GM23338 (cell line): Measurements from ENCODE around the gene PDE4D. TPM values are rescaled to one million over a fixed set of nuclear protein-coding genes. Genes with fewer than 3 reads are reported as not detected.

ENCODE experiments used
- ATAC-seq: fragments of 200-7000 bp; cut with Tn5 transposase; 3 replicates; pipeline ENCODE4 v1.9.1; 2020
- DNase-seq: peaks from one replicate; pipeline ENCODE4 v3.0.0-alpha.2; 2015; ENCODE audit warnings: low spot score
- H2AFZ ChIP-seq: fragments of 200-600 bp; sonication (generic); 2 replicates; pipeline ENCODE4 v1.8.0; 2016; ENCODE audit warnings: antibody characterized with exemption, mild to moderate bottlenecking, moderate library complexity
- H3F3A ChIP-seq: fragments of 200-600 bp; sonication (generic); replicated peaks from 2 replicates; pipeline ENCODE4 v1.8.0; 2017; ENCODE audit warnings: antibody characterized with exemption, mixed run types, low read depth
- H3K27ac ChIP-seq: fragments of 200-600 bp; sonication (generic); 2 replicates; pipeline ENCODE4 v1.6.1; 2016; ENCODE audit warnings: low read depth
- H3K27me3 ChIP-seq: fragments of 200-600 bp; sonication (generic); 2 replicates; pipeline ENCODE4 v1.8.0; 2016; ENCODE audit warnings: mild to moderate bottlenecking, mixed run types, moderate library complexity; ENCODE audit not compliant: insufficient read depth
- H3K36me3 ChIP-seq: fragments of 200-600 bp; sonication (generic); 2 replicates; pipeline ENCODE4 v1.8.0; 2016; ENCODE audit warnings: mild to moderate bottlenecking; ENCODE audit not compliant: insufficient read depth
- H3K4me1 ChIP-seq: fragments of 200-600 bp; sonication (generic); 2 replicates; pipeline ENCODE4 v1.8.0; 2016; ENCODE audit warnings: mild to moderate bottlenecking, moderate library complexity; ENCODE audit not compliant: insufficient read depth
- H3K4me2 ChIP-seq: fragments of 200-600 bp; sonication (generic); 2 replicates; pipeline ENCODE4 v1.7.1; 2017; ENCODE audit warnings: mixed run types
- H3K4me3 ChIP-seq: fragments of 200-600 bp; sonication (generic); 2 replicates; pipeline ENCODE4 v1.6.1; 2016; ENCODE audit warnings: mixed run types
- H3K79me2 ChIP-seq: fragments of 200-600 bp; sonication (generic); replicated peaks from 2 replicates; pipeline ENCODE4 v1.8.0; 2017; ENCODE audit warnings: mild to moderate bottlenecking; ENCODE audit not compliant: insufficient read depth
- H3K9me2 ChIP-seq: fragments of 200-600 bp; sonication (generic); 2 replicates; pipeline ENCODE4 v1.8.0; 2017; ENCODE audit not compliant: insufficient read depth
- H4K20me1 ChIP-seq: fragments of 200-600 bp; sonication (generic); replicated peaks from 2 replicates; pipeline ENCODE4 v1.8.0; 2017; ENCODE audit warnings: mild to moderate bottlenecking; ENCODE audit not compliant: insufficient read depth
- H3K27ac Mint-ChIP-seq: 2 replicates; pipeline ENCODE4 v1.8.0; 2020; ENCODE audit warnings: inconsistent platforms, mild to moderate bottlenecking, moderate library complexity, mixed read lengths
- H3K27me3 Mint-ChIP-seq: 3 replicates; pipeline ENCODE4 v1.8.0; 2022; ENCODE audit warnings: low read depth, mild to moderate bottlenecking, moderate library complexity, mixed read lengths, inconsistent platforms; ENCODE audit not compliant: insufficient read depth, poor library complexity
- H3K36me3 Mint-ChIP-seq: 3 replicates; pipeline ENCODE4 v1.8.0; 2021; ENCODE audit warnings: low read depth, mild to moderate bottlenecking, inconsistent platforms, moderate library complexity, mixed read lengths
- H3K4me1 Mint-ChIP-seq: 3 replicates; pipeline ENCODE4 v1.8.0; 2020; ENCODE audit warnings: mild to moderate bottlenecking, inconsistent platforms, mixed read lengths
- H3K4me3 Mint-ChIP-seq: 3 replicates; pipeline ENCODE4 v1.8.0; 2021; ENCODE audit warnings: moderate library complexity, mild to moderate bottlenecking, inconsistent platforms, mixed read lengths
- H3K9me3 Mint-ChIP-seq: 3 replicates; pipeline ENCODE4 v1.8.0; 2020; ENCODE audit warnings: moderate library complexity, mild to moderate bottlenecking, inconsistent platforms, mixed read lengths
- CREB1 ChIP-seq: fragments of 250-450 bp; sonication (Bioruptor Pico); IDR thresholded peaks from 2 replicates; pipeline ENCODE4 v1.5.0; 2020; ENCODE audit warnings: low read depth, mild to moderate bottlenecking, moderate library complexity
- EZH2 ChIP-seq: fragments of 200-600 bp; sonication (generic); IDR thresholded peaks from one replicate; pipeline ENCODE4 v1.8.0; 2017; ENCODE audit warnings: antibody characterized with exemption, mild to moderate bottlenecking, low read depth; ENCODE audit not compliant: unreplicated experiment
- EZH2phosphoT487 ChIP-seq: fragments of 200-600 bp; sonication (generic); IDR thresholded peaks from one replicate; pipeline ENCODE4 v1.8.1; 2018; ENCODE audit warnings: antibody characterized with exemption; ENCODE audit not compliant: unreplicated experiment
- JUNB ChIP-seq: IDR thresholded peaks from one replicate; pipeline ENCODE4 v1.6.1; 2016; ENCODE audit warnings: antibody characterized with exemption; ENCODE audit not compliant: unreplicated experiment
- NANOG ChIP-seq: IDR thresholded peaks from 2 replicates; pipeline ENCODE4 v1.6.1; 2016; ENCODE audit warnings: antibody characterized with exemption, borderline replicate concordance
- POLR2AphosphoS5 ChIP-seq: IDR thresholded peaks from 2 replicates; pipeline ENCODE4 v1.6.1; 2016; ENCODE audit warnings: antibody characterized with exemption, low read depth
- STAT1 ChIP-seq: IDR thresholded peaks from one replicate; pipeline ENCODE4 v1.6.1; 2016; ENCODE audit warnings: antibody characterized with exemption; ENCODE audit not compliant: unreplicated experiment
- ZNF114 ChIP-seq: fragments of 250-450 bp; sonication (Bioruptor Pico); IDR thresholded peaks from 2 replicates; pipeline ENCODE4 v1.5.0; 2020; ENCODE audit warnings: mild to moderate bottlenecking, moderate library complexity
- ZNF331 ChIP-seq: fragments of 250-450 bp; sonication (Bioruptor Pico); IDR thresholded peaks from 2 replicates; pipeline ENCODE4 v1.5.0; 2020; ENCODE audit warnings: low read depth, mild to moderate bottlenecking, moderate library complexity
- polyA plus RNA-seq: library from polyadenylated mRNA; unstranded; fragments of >200 nt; fragmentation: Nextera tagmentation; extraction: Ambion mirVana; gene quantifications from 2 replicates; pipeline ENCODE4 v1.2.1, GENCODE V29; 2016
- total RNA-seq: library from RNA; depleted of rRNA; stranded (reverse); fragments of >200 nt; shearing (Covaris generic); gene quantifications from 2 replicates; pipeline ENCODE4 v1.2.3, GENCODE V29; 2014
- TF ChIP-seq, protein P1 (sequence below): IDR thresholded peaks from 2 replicates; pipeline ENCODE4 v1.6.1; 2016; ENCODE audit warnings: antibody characterized with exemption
- TF ChIP-seq, protein P2 (sequence below): IDR thresholded peaks from one replicate; pipeline ENCODE4 v1.6.1; 2018; ENCODE audit warnings: antibody characterized with exemption; ENCODE audit not compliant: unreplicated experiment
- TF ChIP-seq, protein P3 (sequence below), 2 experiments: fragments of 200-600 bp in 1 of 2; sonication (generic) in 1 of 2; conservative IDR thresholded peaks; 2 replicates each; pipeline versions ENCODE4 v1.5.1 to v1.6.1; 2016 to 2017; ENCODE audit warnings: antibody characterized with exemption in 2 of 2, low read depth in 2 of 2, mild to moderate bottlenecking in 2 of 2, moderate library complexity in 1 of 2

Gene PDE4D
- total and polyA plus RNA-seq, 2 experiments from 2014 or later = 2.1 to 4.7 TPM

DNA sequence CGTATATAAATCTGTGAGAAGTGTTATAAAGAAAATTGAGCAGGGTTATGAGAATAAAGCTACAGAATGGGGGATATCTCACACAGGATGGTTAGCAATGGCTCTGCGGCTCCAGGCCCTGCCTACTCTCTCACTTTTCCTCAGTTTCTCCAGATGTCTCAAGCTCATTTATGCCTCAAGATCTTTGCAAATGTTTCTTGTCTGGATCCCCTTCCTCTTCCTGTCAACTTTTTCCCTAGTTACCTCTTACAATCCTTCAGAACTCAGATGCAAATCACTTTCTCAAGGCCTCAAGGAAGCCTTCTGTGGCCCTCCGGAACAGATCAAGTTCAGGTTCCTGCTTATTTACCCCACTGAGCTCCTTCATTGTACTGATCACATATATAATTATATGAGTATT, 924.3 kb downstream of the PDE4D start:
- H3K27ac ChIP-seq = no peak overlapping the region
- DNase-seq = peak; percentile 6
- H3K27ac Mint-ChIP-seq = no peak overlapping the region; the same call in 1 of the 2 replicates

More for the DNA sequence above, 924.3 kb downstream of the PDE4D start:
- ATAC-seq = no peak
- Histone ChIP-seq H3K79me2 (no peaks in the 10 kb centered on the region), H3K36me3 (no peaks in the 10 kb centered on the region), H3K9me2 (0 out of 2 replicates have a peak, but pooled peaks cover 6% of the 10 kb centered on the region), H4K20me1 (no peaks in the 10 kb centered on the region), H3K4me2 (no peak overlapping the region), H3K4me3 (no peak overlapping the region), H2AFZ (no peak overlapping the region), H3F3A (no peaks in the 10 kb centered on the region), H3K27me3 (no peaks in the 10 kb centered on the region), H3K4me1 (peaks cover 7% of the 10 kb centered on the region; the same call in 1 of the 2 replicates)
- H3K4me3 Mint-ChIP-seq = no peak overlapping the region
- no peaks in the 10 kb centered on the region for H3K27me3 Mint-ChIP-seq
- no peaks in the 10 kb centered on the region for H3K36me3 Mint-ChIP-seq
- TF ChIP-seq EZH2phosphoT487 = no peak
- TF ChIP-seq, protein P1, sequence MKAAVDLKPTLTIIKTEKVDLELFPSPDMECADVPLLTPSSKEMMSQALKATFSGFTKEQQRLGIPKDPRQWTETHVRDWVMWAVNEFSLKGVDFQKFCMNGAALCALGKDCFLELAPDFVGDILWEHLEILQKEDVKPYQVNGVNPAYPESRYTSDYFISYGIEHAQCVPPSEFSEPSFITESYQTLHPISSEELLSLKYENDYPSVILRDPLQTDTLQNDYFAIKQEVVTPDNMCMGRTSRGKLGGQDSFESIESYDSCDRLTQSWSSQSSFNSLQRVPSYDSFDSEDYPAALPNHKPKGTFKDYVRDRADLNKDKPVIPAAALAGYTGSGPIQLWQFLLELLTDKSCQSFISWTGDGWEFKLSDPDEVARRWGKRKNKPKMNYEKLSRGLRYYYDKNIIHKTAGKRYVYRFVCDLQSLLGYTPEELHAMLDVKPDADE = no peak
- no peak for TF ChIP-seq NANOG
- TF ChIP-seq, protein P2, sequence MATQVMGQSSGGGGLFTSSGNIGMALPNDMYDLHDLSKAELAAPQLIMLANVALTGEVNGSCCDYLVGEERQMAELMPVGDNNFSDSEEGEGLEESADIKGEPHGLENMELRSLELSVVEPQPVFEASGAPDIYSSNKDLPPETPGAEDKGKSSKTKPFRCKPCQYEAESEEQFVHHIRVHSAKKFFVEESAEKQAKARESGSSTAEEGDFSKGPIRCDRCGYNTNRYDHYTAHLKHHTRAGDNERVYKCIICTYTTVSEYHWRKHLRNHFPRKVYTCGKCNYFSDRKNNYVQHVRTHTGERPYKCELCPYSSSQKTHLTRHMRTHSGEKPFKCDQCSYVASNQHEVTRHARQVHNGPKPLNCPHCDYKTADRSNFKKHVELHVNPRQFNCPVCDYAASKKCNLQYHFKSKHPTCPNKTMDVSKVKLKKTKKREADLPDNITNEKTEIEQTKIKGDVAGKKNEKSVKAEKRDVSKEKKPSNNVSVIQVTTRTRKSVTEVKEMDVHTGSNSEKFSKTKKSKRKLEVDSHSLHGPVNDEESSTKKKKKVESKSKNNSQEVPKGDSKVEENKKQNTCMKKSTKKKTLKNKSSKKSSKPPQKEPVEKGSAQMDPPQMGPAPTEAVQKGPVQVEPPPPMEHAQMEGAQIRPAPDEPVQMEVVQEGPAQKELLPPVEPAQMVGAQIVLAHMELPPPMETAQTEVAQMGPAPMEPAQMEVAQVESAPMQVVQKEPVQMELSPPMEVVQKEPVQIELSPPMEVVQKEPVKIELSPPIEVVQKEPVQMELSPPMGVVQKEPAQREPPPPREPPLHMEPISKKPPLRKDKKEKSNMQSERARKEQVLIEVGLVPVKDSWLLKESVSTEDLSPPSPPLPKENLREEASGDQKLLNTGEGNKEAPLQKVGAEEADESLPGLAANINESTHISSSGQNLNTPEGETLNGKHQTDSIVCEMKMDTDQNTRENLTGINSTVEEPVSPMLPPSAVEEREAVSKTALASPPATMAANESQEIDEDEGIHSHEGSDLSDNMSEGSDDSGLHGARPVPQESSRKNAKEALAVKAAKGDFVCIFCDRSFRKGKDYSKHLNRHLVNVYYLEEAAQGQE = no peak
- no peak for TF ChIP-seq ZNF331 (CRISPR knock-in tag)
- TF ChIP-seq, protein P3, sequence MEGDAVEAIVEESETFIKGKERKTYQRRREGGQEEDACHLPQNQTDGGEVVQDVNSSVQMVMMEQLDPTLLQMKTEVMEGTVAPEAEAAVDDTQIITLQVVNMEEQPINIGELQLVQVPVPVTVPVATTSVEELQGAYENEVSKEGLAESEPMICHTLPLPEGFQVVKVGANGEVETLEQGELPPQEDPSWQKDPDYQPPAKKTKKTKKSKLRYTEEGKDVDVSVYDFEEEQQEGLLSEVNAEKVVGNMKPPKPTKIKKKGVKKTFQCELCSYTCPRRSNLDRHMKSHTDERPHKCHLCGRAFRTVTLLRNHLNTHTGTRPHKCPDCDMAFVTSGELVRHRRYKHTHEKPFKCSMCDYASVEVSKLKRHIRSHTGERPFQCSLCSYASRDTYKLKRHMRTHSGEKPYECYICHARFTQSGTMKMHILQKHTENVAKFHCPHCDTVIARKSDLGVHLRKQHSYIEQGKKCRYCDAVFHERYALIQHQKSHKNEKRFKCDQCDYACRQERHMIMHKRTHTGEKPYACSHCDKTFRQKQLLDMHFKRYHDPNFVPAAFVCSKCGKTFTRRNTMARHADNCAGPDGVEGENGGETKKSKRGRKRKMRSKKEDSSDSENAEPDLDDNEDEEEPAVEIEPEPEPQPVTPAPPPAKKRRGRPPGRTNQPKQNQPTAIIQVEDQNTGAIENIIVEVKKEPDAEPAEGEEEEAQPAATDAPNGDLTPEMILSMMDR (conservative IDR thresholded peaks at IDR 0.05; ENCODE audit: low read depth in 2 of 2) = no peak
- TF ChIP-seq EZH2 = no peak
- TF ChIP-seq POLR2AphosphoS5 = no peak
- no peak for TF ChIP-seq JUNB
- TF ChIP-seq CREB1 (CRISPR knock-in tag) = no peak
- TF ChIP-seq ZNF114 (CRISPR knock-in tag) = no peak
- TF ChIP-seq STAT1 = no peak
- peaks cover 16% of the 10 kb centered on the region for H3K4me1 Mint-ChIP-seq
- H3K9me3 Mint-ChIP-seq = no peaks in the 10 kb centered on the region
